A549 treated with DMSO at 1 μM for 4 hours (cell line): Measurements from ENCODE around the gene CDA. TPM values are rescaled to one million over a fixed set of nuclear protein-coding genes. Genes with fewer than 3 reads are reported as not detected.

ENCODE experiments used
- total RNA-seq: library from RNA; stranded (reverse); fragments of 200-300 nt; extraction: Qiagen RNA extraction; gene quantifications from 5 replicates; pipeline ENCODE4 v1.2.3, GENCODE V29; 2022; ENCODE audit warnings: low read depth

Gene CDA
- total RNA-seq, result 30.3 to 41.5 TPM (median 34.5 TPM) in 5 replicates

DNA sequence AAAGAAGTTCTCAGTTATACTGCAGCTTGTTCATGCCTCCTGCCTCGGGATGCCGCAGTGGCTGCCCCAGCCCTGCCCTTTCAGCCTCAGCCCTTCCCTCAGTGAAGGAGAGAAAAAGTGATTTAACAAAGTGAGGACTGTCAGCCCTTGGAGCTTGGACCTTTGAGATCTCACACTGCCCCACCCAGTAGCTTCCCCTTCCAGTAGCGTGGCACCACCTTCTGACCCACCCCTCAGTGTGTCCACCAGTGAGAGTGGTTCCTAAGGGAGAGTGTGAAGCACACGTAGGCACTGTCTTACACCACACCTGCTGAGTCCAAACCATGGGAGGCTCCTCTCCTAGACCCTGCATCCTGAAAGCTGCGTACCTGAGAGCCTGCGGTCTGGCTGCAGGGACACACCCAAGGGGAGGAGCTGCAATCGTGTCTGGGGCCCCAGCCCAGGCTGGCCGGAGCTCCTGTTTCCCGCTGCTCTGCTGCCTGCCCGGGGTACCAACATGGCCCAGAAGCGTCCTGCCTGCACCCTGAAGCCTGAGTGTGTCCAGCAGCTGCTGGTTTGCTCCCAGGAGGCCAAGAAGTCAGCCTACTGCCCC, at the start of gene CDA:
Gene CDA (plus strand): TSS at position 464 of the 592 bp plus-strand sequence. CDS start 33 bp downstream, at position 497.

GRCh38 chr1:20551945-20552727, 36.8 kb upstream of the CDA start, which contains the start of gene FAM43B:
FAM43B (plus strand) TSS chr1:20552573; CDS start chr1:20552974, 401 bp downstream.

GRCh38 chr1:20633190-20634064, 44.5 kb downstream of the CDA start, which contains the start of gene PINK1:
PINK1 (plus strand) TSS chr1:20633458; CDS start chr1:20633549, 91 bp downstream.

DNA sequence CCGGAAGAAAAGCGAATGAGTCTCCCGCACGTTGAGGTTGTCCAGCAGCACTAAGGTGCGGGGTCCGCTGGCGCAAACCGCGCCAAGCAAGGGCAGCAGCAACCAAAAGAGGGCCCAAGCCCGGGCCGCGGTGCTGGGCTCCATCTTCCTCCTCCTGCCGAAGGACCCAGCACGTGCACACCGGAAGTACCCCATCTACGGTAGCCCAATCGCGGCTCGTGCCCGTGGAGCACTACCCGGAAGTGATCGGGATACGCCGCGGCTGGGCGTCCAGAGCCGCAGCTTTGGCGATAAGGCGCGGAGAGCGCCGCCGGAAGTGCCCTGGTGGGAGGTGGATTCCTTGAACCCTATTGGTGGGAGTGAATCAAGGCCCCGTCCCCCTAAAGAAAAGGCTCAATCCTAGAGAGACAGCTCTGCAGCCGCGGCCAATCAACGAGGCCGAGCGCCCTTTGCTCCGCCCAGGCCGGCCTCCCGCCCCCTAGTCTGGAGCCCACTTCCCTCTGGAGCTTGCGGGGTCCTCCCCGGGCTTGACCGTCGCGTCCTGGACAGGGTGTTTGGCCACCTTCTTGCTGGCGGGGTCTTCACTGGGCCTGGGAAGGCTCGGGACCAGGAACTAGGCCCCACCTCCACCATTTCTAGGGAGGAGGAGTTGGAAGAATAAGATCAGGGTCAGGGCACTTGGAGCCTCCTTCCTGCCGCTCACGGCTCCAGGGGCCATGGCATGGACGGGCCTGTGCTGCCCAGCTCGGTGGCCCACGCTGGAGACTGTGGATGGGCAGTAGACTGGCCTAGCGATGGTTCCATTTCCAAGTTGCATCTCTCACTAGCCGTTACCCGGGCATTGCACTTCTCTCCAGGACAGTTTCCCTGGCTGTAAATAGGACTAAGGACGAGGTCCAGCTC, 72.6 kb downstream of the CDA start, which contains the start of gene DDOST:
Gene DDOST (minus strand): TSS at position 163 of the 903 bp plus-strand sequence. CDS start 19 bp downstream, at position 144.

Other genes with a start within 250 kb of the CDA start
- gene CAMK2N1, start 102.9 kb upstream of the CDA start, total RNA-seq, result 33.9 to 47.9 TPM (median 40.8 TPM) in 5 replicates
- 38.6 to 42.7 TPM (median 41.0 TPM) in 5 replicates for gene MUL1, start 80.9 kb upstream of the CDA start, total RNA-seq
- 4.1 to 6.3 TPM (median 5.3 TPM) in 5 replicates for gene FAM43B, start 36.5 kb upstream of the CDA start, total RNA-seq
- gene PINK1, start 44.4 kb downstream of the CDA start, total RNA-seq, result 30.1 to 42.2 TPM (median 38.5 TPM) in 5 replicates
- 193 to 207 TPM (median 202 TPM) in 5 replicates for gene DDOST, start 72.3 kb downstream of the CDA start, total RNA-seq
- 0.99 to 1.4 TPM (median 1.3 TPM) in 5 replicates for gene KIF17, start 128.9 kb downstream of the CDA start, total RNA-seq
- gene SH2D5, start 143.6 kb downstream of the CDA start, total RNA-seq, result 13.7 to 19.2 TPM (median 16.5 TPM) in 5 replicates
- gene HP1BP3, start 198.2 kb downstream of the CDA start, total RNA-seq, result 98.9 to 129 TPM (median 121 TPM) in 5 replicates